KOPT-K1 (cell line): ENCODE measurements around the gene SPARC.
"Not testable (repeated sequence)": the region's sequence is repeated elsewhere in the genome, so short reads cannot be mapped to it uniquely, and the experiment has no call there.

Source experiments
- H3K27ac ChIP-seq: fragments of 200-600 bp; sonication (generic); 2 replicates; pipeline ENCODE4 v1.5.1; 2016; ENCODE audit warnings: antibody characterized with exemption, mild to moderate bottlenecking, low read depth, low read length; ENCODE audit not compliant: poor library complexity, severe bottlenecking
- H3K36me3 ChIP-seq: fragments of 200-600 bp; sonication (generic); 2 replicates; pipeline ENCODE4 v1.5.1; 2017; ENCODE audit warnings: antibody characterized with exemption, mild to moderate bottlenecking, low read length, moderate library complexity; ENCODE audit not compliant: insufficient read depth
- H3K9me3 ChIP-seq: fragments of 200-600 bp; sonication (generic); 2 replicates; pipeline ENCODE4 v1.5.1; 2017; ENCODE audit warnings: antibody characterized with exemption, low read length, mild to moderate bottlenecking; ENCODE audit not compliant: insufficient read depth, poor library complexity, severe bottlenecking

SPARC gene

GRCh38 chr5:151686674-151687407 is at the start of gene SPARC:
Gene SPARC (minus strand): TSS chr5:151686915. CDS start chr5:151676188, 10,727 bp downstream.
- Histone ChIP-seq H3K36me3 (no peaks in the 10 kb centered on the region), H3K27ac (no peak within 1 kb of the TSS), H3K9me3 (no peaks in the 10 kb centered on the region)

GRCh38 chr5:151735646-151736045 is 48.9 kb upstream of the SPARC start:
- no peak overlapping the region for H3K27ac ChIP-seq
- H3K36me3 ChIP-seq, result no peaks in the 10 kb centered on the region; the same call in 1 of the 2 replicates

GRCh38 chr5:151734064-151734408 is 47.3 kb upstream of the SPARC start:
- Histone ChIP-seq H3K27ac (no peak overlapping the region), H3K36me3 (no peaks in the 10 kb centered on the region; the same call in 1 of the 2 replicates), H3K9me3 (peaks cover 10% of the 10 kb centered on the region)

More at GRCh38 chr5:151735646-151736045, 48.9 kb upstream of the SPARC start:
- H3K9me3 ChIP-seq, result no peaks in the 10 kb centered on the region

DNA sequence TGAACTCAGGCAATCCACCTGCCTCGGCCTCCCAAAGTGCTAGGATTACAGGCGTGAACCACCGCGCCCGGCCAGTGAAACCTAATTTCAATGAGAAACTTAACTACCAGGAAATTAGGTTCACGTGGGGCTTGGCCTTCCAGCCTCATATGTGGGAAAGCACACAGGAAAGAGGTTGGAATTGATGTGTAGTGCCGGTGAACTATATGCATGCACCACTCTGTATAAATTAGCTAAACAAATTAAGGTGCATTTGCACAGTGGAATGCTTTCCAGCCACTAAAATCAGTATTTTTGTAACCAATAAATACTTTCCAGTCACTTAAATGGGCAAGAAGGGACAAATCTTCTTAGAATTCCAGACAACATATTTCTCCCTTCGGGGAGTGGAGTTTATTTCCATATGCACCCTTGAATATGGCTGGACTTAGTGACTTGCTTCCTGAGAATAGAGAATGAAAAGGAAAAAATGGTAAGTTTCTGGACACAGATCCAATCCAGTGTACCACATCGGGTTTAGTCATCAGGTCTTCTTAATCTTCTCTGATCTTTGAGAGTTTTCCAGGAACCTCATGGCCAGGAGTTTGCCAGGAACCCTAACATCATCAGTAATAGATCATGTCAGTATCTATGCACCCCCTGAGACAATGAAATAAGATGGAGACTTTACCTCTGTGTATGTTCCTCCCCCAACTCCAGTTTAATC is 46.8 kb upstream of the SPARC start:
- Histone ChIP-seq H3K27ac (no peak overlapping the region), H3K9me3 (peaks cover 11% of the 10 kb centered on the region), H3K36me3 (no peaks in the 10 kb centered on the region; the same call in 1 of the 2 replicates)

DNA sequence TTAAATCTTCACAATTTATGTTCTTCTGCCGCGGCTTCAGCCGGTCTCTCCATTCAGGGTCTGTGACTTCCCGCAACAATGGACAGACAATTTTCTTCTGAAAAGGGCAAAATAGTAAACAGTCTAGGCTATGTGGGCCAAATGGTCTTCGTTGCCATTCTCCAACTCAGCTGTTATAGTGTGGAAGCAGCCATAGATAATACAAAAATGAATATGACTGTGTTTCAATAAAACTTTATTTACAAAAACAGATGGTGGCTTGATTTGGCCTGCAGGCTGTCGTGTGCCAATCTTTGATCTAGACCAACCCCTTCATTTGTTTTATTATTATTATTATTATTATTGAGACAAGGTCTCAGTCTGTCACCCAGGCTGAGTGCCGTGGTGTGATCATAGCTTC is 43.7 kb upstream of the SPARC start:
- H3K27ac ChIP-seq, result no peak overlapping the region
- H3K36me3 ChIP-seq, result no peaks in the 10 kb centered on the region
- peaks cover 11% of the 10 kb centered on the region for H3K9me3 ChIP-seq

DNA sequence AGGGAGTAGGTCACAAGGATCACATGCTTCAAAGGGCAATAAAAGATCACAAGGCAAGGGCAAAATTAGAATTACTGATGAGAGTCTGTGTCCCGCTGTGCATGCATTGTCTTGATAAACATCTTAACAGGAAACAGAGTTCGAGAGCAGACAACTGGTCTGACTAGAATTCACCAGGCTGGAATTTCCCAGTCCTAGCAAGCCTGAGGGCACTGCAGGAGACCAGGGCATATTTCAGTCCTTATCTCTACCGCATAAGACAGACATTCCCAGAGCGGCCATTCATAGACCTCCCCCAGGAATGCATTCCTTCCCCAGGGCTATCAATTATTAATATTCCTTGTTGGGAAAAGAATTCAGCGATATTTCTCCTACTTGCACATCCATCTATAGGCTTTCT is 42.9 kb upstream of the SPARC start:
- peaks cover 11% of the 10 kb centered on the region for H3K9me3 ChIP-seq
- not testable (repeated sequence) for H3K27ac ChIP-seq, H3K36me3 ChIP-seq

- no peaks in the 10 kb centered on the region for H3K36me3 ChIP-seq
- H3K9me3 ChIP-seq, result peaks cover 4% of the 10 kb centered on the region
- no peak overlapping the region for H3K27ac ChIP-seq
Observed at GRCh38 chr5:151724360-151724759, 37.6 kb upstream of the SPARC start.

- Histone ChIP-seq H3K36me3 (no peaks in the 10 kb centered on the region), H3K9me3 (no peaks in the 10 kb centered on the region), H3K27ac (no peak overlapping the region)
Observed at GRCh38 chr5:151722546-151722945, 35.8 kb upstream of the SPARC start.

- H3K27ac ChIP-seq, result no peak overlapping the region
- no peaks in the 10 kb centered on the region for H3K36me3 ChIP-seq
- no peaks in the 10 kb centered on the region for H3K9me3 ChIP-seq
Observed at GRCh38 chr5:151721812-151722391, 35.2 kb upstream of the SPARC start.

GRCh38 chr5:151721087-151721646 is 34.5 kb upstream of the SPARC start:
- Histone ChIP-seq H3K36me3 (no peaks in the 10 kb centered on the region), H3K27ac (no peak overlapping the region)

DNA sequence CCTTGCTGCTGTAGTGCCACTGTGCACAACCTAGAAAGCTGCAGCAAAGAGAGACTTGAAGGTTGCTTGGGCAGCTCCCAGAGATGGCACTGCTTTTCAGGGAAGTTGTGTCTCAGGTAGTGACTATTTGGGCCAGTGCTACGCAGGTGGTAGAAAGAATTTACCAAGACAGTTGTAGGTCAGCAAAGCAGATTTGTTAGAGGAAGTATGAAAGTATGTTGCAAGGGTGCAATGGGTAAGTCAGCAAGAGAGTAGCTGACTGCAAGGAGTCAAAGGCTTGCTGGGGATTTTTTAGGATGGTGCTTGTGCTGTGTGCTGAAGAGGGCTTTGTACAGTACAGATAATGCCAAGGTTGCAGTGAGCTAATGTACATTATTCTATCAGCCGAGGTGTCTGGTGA is 33.5 kb upstream of the SPARC start:
- H3K36me3 ChIP-seq, result no peaks in the 10 kb centered on the region
- H3K27ac ChIP-seq, result no peak overlapping the region
- H3K9me3 ChIP-seq, result no peaks in the 10 kb centered on the region

More at GRCh38 chr5:151721087-151721646, 34.5 kb upstream of the SPARC start:
- H3K9me3 ChIP-seq, result no peaks in the 10 kb centered on the region

- H3K36me3 ChIP-seq, result no peaks in the 10 kb centered on the region
- H3K9me3 ChIP-seq, result no peaks in the 10 kb centered on the region
- no peak overlapping the region for H3K27ac ChIP-seq
Observed at GRCh38 chr5:151719228-151720000, 32.7 kb upstream of the SPARC start.

- H3K27ac ChIP-seq, result no peak overlapping the region
- no peaks in the 10 kb centered on the region for H3K36me3 ChIP-seq
- H3K9me3 ChIP-seq, result no peaks in the 10 kb centered on the region
Observed at GRCh38 chr5:151718646-151719045, 31.9 kb upstream of the SPARC start.

GRCh38 chr5:151718153-151718552 is 31.4 kb upstream of the SPARC start:
- Histone ChIP-seq H3K36me3 (no peaks in the 10 kb centered on the region), H3K9me3 (no peaks in the 10 kb centered on the region), H3K27ac (no peak overlapping the region)

GRCh38 chr5:151717416-151717815 is 30.7 kb upstream of the SPARC start:
- Histone ChIP-seq H3K27ac (no peak overlapping the region), H3K9me3 (no peaks in the 10 kb centered on the region), H3K36me3 (no peaks in the 10 kb centered on the region)
